GM21423 (cell line): ENCODE measurements around the gene ZNF746.

Source experiments
- ATAC-seq: cut with Tn5 transposase; IDR thresholded peaks from one replicate; pipeline ENCODE4 v1.9.1; 2021; ENCODE audit warnings: mild to moderate bottlenecking, moderate library complexity; ENCODE audit not compliant: unreplicated experiment

ZNF746 gene

DNA sequence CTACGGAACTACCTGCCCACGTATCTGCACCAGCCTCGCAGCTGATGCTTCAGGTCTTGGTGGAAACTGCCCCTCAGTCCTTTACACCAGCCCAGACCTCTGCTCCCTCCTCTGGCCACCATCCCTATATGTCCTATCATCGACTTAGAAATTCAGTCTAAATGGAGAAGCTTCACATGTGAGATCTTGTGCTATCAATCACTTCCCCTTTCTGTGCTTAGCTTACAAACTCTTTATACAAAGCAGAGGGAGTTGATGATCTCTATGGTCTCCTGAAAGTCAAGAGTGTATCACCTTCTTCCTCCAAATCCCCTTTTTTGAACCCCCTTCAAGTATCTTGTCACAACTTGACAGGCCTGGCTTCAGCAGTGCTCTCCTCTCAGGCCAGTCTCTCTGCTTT is 67.4 kb downstream of the ZNF746 start:
- no peak for ATAC-seq

DNA sequence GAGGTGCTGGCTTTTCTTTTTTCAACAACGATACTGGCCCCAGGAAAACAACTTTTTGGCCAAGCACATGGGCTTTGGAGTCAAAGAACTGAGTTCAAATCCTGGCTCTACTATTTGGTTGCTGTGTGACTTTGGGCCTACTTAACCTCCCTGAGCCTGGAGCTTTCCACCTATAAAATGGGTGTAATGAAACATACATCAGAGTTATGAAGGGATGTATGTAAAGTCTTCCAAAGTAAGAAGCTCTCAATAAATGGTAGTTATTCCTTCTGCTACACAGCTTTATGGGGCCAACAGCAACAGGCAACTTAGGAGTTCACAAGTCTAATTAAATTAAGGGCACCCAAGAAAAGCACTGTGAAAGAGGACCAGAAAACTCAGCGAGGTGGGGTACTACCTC is 69.7 kb downstream of the ZNF746 start:
- ATAC-seq: no peak

DNA sequence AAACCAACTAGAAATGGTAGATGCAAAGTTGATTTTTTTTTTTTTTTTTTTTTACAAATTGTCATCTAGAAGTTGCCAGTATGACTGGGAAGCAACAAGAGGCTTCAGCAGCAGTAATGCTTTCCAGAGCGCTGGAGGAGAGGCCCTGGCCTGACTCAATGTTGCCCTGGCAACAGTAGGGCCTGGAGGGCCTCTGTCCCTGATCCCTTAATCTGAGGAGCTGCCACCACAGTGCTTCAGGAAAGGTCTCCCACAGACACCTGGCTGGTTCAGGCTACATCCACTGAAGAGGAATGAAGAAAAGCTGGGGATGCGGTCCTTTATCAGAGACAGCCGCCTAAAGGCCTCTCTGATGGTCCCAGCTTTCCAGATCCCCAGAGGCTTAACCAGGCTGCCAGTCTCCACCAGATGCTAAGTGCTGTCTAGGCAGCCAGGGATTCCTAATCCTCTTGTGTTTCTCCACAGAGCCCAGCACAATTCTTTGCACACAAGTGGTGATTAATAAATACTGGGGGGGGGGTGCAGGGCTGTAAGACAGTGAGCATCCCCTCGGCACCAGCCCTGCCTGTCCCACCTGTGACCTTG is 70.4 kb downstream of the ZNF746 start:
- no peak for ATAC-seq

DNA sequence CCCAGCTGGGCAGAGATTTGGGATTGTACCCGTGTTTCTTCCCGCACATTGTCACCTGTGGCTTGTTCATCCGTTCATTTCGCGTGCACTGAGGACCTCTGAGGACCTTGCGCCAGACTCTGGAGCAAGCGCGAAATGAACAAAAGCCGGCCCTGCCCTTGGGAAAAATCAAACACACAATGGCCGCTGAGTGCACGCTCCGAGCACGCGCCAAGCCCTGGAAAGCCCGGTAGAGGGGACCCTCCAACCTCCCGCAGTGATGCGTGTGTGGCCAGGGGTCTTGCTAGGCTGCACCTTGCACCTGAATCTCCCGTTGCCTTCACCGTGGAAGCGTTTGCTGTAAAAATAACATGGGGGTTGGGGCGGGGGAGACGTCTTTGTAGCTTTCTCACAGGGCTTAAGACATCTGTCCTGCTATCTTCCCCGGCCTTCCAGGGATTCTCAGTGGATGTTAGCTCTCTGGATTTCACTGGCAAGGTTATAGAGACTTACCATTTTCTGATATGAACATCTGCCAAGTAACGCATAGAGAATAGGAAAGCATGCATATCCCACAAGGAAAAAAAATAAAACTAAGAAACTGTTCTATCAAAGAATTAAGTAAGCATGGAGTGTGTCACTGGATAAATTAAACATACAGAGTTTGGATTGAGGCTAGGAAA is 74.0 kb downstream of the ZNF746 start:
- ATAC-seq: no peak

DNA sequence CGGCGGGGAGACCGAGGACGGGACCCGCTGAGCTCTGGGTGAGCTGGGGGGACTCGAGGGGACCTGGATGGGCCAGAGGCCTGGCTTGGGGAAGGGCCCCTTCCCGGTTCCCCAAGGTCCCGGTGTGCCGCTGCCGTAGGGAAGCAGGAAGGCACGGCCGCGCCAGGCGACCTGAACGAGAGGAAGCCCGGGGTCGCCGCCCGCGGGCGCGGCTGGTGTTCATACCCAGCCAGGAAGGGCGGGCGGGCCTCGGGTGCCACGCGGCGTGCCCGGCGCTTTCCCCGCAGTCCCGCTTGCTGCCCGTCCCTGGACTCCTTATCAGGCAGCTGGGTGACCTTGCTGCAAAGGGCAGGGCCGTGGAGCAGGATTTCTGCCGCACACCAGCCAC is 74.7 kb downstream of the ZNF746 start:
- ATAC-seq: peak; percentile 12
